Thoracic aorta (tissue), 2 donors: ENCODE data around the gene SH3RF2. TPM values are rescaled to one million over a fixed set of nuclear protein-coding genes. Genes with fewer than 3 reads are reported as not detected.

Source experiments
- ATAC-seq: fragments of 150-250 bp; one replicate; pipeline ENCODE4 v1.8.0; 2017; ENCODE audit warnings: low read depth; ENCODE audit not compliant: insufficient number of reproducible peaks, low FRiP score
- DNase-seq: peaks from one replicate; pipeline ENCODE4 v3.0.0-alpha.2; 2020; ENCODE audit warnings: low spot score
- H3K27ac ChIP-seq, 2 donors: fragments of 200-600 bp; sonication (generic); 1 replicate in 1 of 2; 2 replicates in 1 of 2; pipeline ENCODE4 v1.5.1; 2016; ENCODE audit warnings: mild to moderate bottlenecking in 2 of 2, moderate library complexity in 2 of 2
- H3K27me3 ChIP-seq: fragments of 200-600 bp; sonication (generic); replicated peaks from 2 replicates; pipeline ENCODE4 v1.6.0; 2016; ENCODE audit warnings: mild to moderate bottlenecking; ENCODE audit not compliant: insufficient read depth
- H3K36me3 ChIP-seq: fragments of 200-600 bp; sonication (generic); one replicate; pipeline ENCODE4 v1.5.1; 2016
- H3K4me1 ChIP-seq, 2 donors: fragments of 200-600 bp; sonication (generic); 1 replicate in 1 of 2; 2 replicates in 1 of 2; pipeline versions ENCODE4 v1.5.1 to v1.6.0; 2016; ENCODE audit warnings: low read depth in 2 of 2, mild to moderate bottlenecking in 1 of 2; ENCODE audit not compliant: control insufficient read depth in 1 of 2
- H3K4me3 ChIP-seq: fragments of 200-600 bp; sonication (generic); 2 replicates; pipeline ENCODE4 v1.5.1; 2016; ENCODE audit warnings: mild to moderate bottlenecking
- H3K9me3 ChIP-seq: fragments of 200-600 bp; sonication (generic); 2 replicates; pipeline ENCODE4 v1.5.1; 2016
- CTCF ChIP-seq: fragments of 200-600 bp; sonication (generic); IDR thresholded peaks from one replicate; pipeline ENCODE4 v1.5.1; 2019; ENCODE audit warnings: antibody characterized with exemption
- total RNA-seq, 2 donors: library from RNA; depleted of rRNA; stranded (reverse); fragments of >200 nt; gene quantifications; one replicate each; pipeline versions ENCODE4 v1.1.0 to v1.2.3, GENCODE V29; 2016

The SH3RF2 gene
- total RNA-seq, 2 donors from 2014 or later: 8.1 to 16.4 TPM

GRCh38 chr5:145947581-145947980, 11.2 kb downstream of the SH3RF2 start:
- no peak for TF ChIP-seq CTCF
- H3K36me3 ChIP-seq: no peaks in the 10 kb centered on the region

DNA sequence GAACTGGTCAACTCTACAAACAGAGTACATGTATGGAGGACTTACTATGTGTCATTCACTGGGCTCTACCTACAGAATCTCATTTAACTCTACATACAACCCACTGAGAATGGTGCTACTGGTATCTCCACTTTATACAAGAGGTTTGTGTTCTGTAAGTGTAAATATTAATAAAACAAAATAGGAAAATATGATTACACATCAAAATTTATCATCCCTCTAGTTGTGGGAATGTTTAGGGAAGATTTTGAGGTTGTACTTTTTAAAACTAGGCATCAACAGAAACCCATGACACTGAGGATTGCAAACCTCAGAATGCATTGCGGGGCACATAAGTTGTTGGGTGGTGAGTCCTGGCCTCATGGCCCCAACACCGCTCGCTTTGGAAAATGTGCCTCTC, 11.7 kb downstream of the SH3RF2 start:
- ATAC-seq (no peak), DNase-seq (no peak)
- H3K4me3 ChIP-seq: no peak overlapping the region
- H3K27ac ChIP-seq: no peak overlapping the region
- no peak for TF ChIP-seq CTCF
- peaks cover 0 to 27% of the 10 kb centered on the region in 2 donors for H3K4me1 ChIP-seq
- H3K9me3 ChIP-seq: no peaks in the 10 kb centered on the region
- no peaks in the 10 kb centered on the region for H3K27me3 ChIP-seq
- H3K36me3 ChIP-seq: no peaks in the 10 kb centered on the region

More at GRCh38 chr5:145947581-145947980, 11.2 kb downstream of the SH3RF2 start:
- no peak overlapping the region for H3K27ac ChIP-seq
- peaks cover 0 to 27% of the 10 kb centered on the region in 2 donors for H3K4me1 ChIP-seq
- no peak for DNase-seq
- ATAC-seq: no peak
- H3K9me3 ChIP-seq: no peaks in the 10 kb centered on the region
- no peak overlapping the region for H3K4me3 ChIP-seq
- no peaks in the 10 kb centered on the region for H3K27me3 ChIP-seq

DNA sequence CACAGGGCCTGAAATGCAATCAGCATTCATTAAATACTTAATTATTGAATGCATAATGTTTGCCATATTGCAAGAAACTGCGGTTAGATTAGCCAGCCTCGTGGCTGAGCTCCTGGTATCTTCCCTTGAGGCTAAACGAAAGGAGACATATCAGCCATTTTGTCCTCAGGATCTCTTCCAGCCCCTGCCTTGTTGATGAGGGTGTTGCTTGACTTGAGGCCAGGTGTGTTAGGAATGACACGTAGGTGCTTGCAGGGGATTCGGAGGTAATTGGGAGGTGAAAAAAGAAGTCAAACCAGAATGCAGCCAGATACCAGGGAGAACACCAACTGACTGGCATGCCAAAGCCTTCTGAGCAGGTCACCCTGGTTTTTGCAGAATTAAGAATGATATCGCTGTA, 12.5 kb downstream of the SH3RF2 start:
- no peaks in the 10 kb centered on the region for H3K36me3 ChIP-seq
- DNase-seq (no peak), ATAC-seq (no peak)
- no peak overlapping the region for H3K4me3 ChIP-seq
- peaks cover 0 to 20% of the 10 kb centered on the region in 2 donors for H3K4me1 ChIP-seq
- no peaks in the 10 kb centered on the region for H3K9me3 ChIP-seq
- no peak overlapping the region for H3K27ac ChIP-seq
- H3K27me3 ChIP-seq: no peaks in the 10 kb centered on the region
- TF ChIP-seq CTCF: no peak

DNA sequence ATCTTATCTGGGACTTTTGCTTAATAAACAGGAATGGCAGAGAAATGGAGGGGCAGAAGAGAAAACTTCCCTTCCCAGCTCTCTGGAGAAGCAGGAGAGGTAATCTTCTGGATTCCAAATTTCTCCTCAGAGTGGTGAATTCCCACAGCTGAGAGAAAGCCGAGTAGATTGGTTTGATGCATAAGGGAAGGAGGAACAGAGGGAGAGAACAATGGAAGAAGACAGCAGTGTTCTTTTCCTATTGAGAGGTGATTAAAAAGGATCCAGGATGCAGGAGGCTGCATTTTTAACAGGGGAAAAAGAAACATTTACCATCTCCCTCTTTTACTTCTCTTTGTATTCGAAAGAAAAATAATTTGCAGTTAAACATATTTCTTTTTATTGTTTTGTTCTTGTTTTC, 13.1 kb downstream of the SH3RF2 start:
- no peak overlapping the region for H3K27ac ChIP-seq
- no peak overlapping the region for H3K4me3 ChIP-seq
- no peaks in the 10 kb centered on the region for H3K27me3 ChIP-seq
- DNase-seq: no peak
- H3K4me1 ChIP-seq: peaks cover 0 to 15% of the 10 kb centered on the region in 2 donors
- H3K36me3 ChIP-seq: no peaks in the 10 kb centered on the region
- no peak for ATAC-seq
- H3K9me3 ChIP-seq: no peaks in the 10 kb centered on the region
- TF ChIP-seq CTCF: no peak

DNA sequence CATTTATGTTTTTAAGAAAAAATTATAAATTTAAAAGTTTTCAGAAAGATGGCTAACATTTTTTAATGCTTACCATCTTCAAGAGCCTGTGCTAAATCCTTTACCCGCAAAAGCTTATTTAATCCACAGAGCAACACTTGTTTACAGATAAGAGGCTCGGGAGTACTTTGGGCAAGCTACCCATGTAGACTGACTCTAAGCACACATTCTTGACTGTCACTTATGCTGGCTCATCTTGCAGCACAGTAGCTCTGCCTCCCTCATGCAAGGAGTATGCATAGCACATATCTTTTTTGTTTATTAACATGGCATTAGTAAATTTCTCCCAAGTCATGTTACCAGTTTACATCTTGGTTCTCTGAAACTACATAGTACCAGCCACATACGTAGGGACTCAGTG, 14.7 kb downstream of the SH3RF2 start:
- ATAC-seq (no peak), DNase-seq (no peak)
- Histone ChIP-seq H3K9me3 (no peaks in the 10 kb centered on the region), H3K36me3 (no peaks in the 10 kb centered on the region), H3K4me1 (peaks cover 0 to 3% of the 10 kb centered on the region in 2 donors), H3K27ac (no peak overlapping the region), H3K27me3 (no peaks in the 10 kb centered on the region), H3K4me3 (no peak overlapping the region)
- TF ChIP-seq CTCF: no peak
